HT-29 (cell line): ENCODE results near the gene RNGTT. TPM values are rescaled to one million over a fixed set of nuclear protein-coding genes. Genes with fewer than 3 reads are reported as not detected.
A peak's percentile ranks its signal among the peaks of the same experiment; 100 is the strongest.
"Not testable (repeated sequence)": the region's sequence is repeated elsewhere in the genome, so short reads cannot be mapped to it uniquely, and the experiment has no call there.

ENCODE experiments used
- DNase-seq: peaks from one replicate; pipeline ENCODE4 v3.0.0-alpha.2; 2015; ENCODE audit warnings: low spot score
- total RNA-seq: library from RNA; depleted of rRNA; stranded (reverse); fragments of >200 nt; shearing (Covaris generic); gene quantifications from 2 replicates; pipeline ENCODE4 v1.2.3, GENCODE V29; 2014

RNGTT gene
- total RNA-seq, 1 experiment from 2014 or later: 12.9 TPM

- no peak for DNase-seq
Observed at GRCh38 chr6:88730611-88731011, 232.8 kb downstream of the RNGTT start.

- DNase-seq: no peak
Observed at GRCh38 chr6:88728756-88729155, 234.7 kb downstream of the RNGTT start.

- not testable (repeated sequence) for DNase-seq
Observed at GRCh38 chr6:88726409-88726808, 237.0 kb downstream of the RNGTT start.

- DNase-seq: no peak
Observed at GRCh38 chr6:88725111-88725975, 238.1 kb downstream of the RNGTT start.

GRCh38 chr6:88722686-88723085 lies 240.7 kb downstream of the RNGTT start:
- DNase-seq: no peak

GRCh38 chr6:88716399-88716798 lies 247.0 kb downstream of the RNGTT start:
- DNase-seq: not testable (repeated sequence)

GRCh38 chr6:88712243-88712936 lies 251.0 kb downstream of the RNGTT start:
- no peak for DNase-seq

- DNase-seq: peak; percentile 48
Observed at GRCh38 chr6:88709819-88710246, 253.6 kb downstream of the RNGTT start.

GRCh38 chr6:88708197-88708744 lies 255.1 kb downstream of the RNGTT start:
- DNase-seq: no peak

- no peak for DNase-seq
Observed at GRCh38 chr6:88705601-88706000, 257.8 kb downstream of the RNGTT start.

- DNase-seq: no peak
Observed at GRCh38 chr6:88704980-88705379, 258.4 kb downstream of the RNGTT start.

GRCh38 chr6:88702956-88703556 lies 260.4 kb downstream of the RNGTT start:
- DNase-seq: no peak

GRCh38 chr6:88698661-88699060 lies 264.8 kb downstream of the RNGTT start:
- no peak for DNase-seq

- DNase-seq: no peak
Observed at GRCh38 chr6:88695937-88696336, 267.5 kb downstream of the RNGTT start.

GRCh38 chr6:88683734-88684133 lies 279.7 kb downstream of the RNGTT start:
- no peak for DNase-seq

- no peak for DNase-seq
Observed at GRCh38 chr6:88680654-88681053, 282.8 kb downstream of the RNGTT start.

GRCh38 chr6:88679841-88680240 lies 283.6 kb downstream of the RNGTT start:
- no peak for DNase-seq

GRCh38 chr6:88677356-88677755 lies 286.1 kb downstream of the RNGTT start:
- DNase-seq: no peak

- DNase-seq: no peak
Observed at GRCh38 chr6:88671624-88672023, 291.8 kb downstream of the RNGTT start.

- no peak for DNase-seq
Observed at GRCh38 chr6:88670369-88670768, 293.0 kb downstream of the RNGTT start.

- DNase-seq: no peak
Observed at GRCh38 chr6:88669475-88669874, 293.9 kb downstream of the RNGTT start.

GRCh38 chr6:88666901-88667300 lies 296.5 kb downstream of the RNGTT start:
- DNase-seq: no peak
